ENCODE data around the gene PDE6C. TPM values are rescaled to one million over a fixed set of nuclear protein-coding genes. Genes with fewer than 3 reads are reported as not detected.

Gene PDE6C
- total and polyA plus RNA-seq, 2 of the 8 experiments (the other 6 are each of a cell fraction or from before 2014, with no cell fraction given) = not detected

GRCh38 chr10:93565446-93565845 lies 46.9 kb upstream of the PDE6C start (continued):
- no peak for TF ChIP-seq CHD7 (IDR thresholded peaks at IDR 0.05; ENCODE audit: insufficient replicate concordance, low read length)
- no peak for TF ChIP-seq MAFK (IDR thresholded peaks at IDR 0.05; ENCODE audit: low read depth, low read length)
- no peak for TF ChIP-seq JUND (IDR thresholded peaks at IDR 0.05; ENCODE audit: low read length)
- TF ChIP-seq CTBP2 (IDR thresholded peaks at IDR 0.05; ENCODE audit: borderline replicate concordance, insufficient read depth, insufficient read length, low read length) = no peak
- TF ChIP-seq SIX5 (IDR thresholded peaks at IDR 0.05; ENCODE audit: low read depth, low read length) = no peak
- TF ChIP-seq USF2 (IDR thresholded peaks at IDR 0.05; ENCODE audit: low read length) = no peak
- no peak for TF ChIP-seq TAF7 (optimal IDR thresholded peaks at IDR 0.05; ENCODE audit: borderline replicate concordance, low read depth, low read length)
- TF ChIP-seq SUZ12 (IDR thresholded peaks at IDR 0.05; ENCODE audit: low read length) = no peak
- TF ChIP-seq BCL11A (IDR thresholded peaks at IDR 0.05; ENCODE audit: low read depth in 2 of 2, low read length in 2 of 2) = no peak
- no peak for TF ChIP-seq RBBP5 (IDR thresholded peaks at IDR 0.05; ENCODE audit: borderline replicate concordance, low read depth, low read length)

Data from H1 (cell line).